Neural progenitor cell (in vitro differentiated cells): ENCODE data around the gene SAMD10. TPM values are rescaled to one million over a fixed set of nuclear protein-coding genes. Genes with fewer than 3 reads are reported as not detected.

Experiments
- DNase-seq: peaks from one replicate; pipeline ENCODE4 v3.0.0-alpha.2; 2016; ENCODE audit warnings: low spot score
- H2AFZ ChIP-seq: fragments of 200-600 bp; sonication (generic); replicated peaks from 2 replicates; pipeline ENCODE4 v1.6.1; 2016; ENCODE audit warnings: antibody characterized with exemption
- H3F3A ChIP-seq: fragments of 200-600 bp; sonication (generic); 2 replicates; pipeline ENCODE4 v1.6.1; 2016; ENCODE audit warnings: antibody characterized with exemption, low read depth
- H3K27ac ChIP-seq: fragments of 200-600 bp; sonication (generic); 2 replicates; pipeline ENCODE4 v1.5.1; 2016; ENCODE audit warnings: mild to moderate bottlenecking
- H3K27me3 ChIP-seq: fragments of 200-600 bp; sonication (generic); 2 replicates; pipeline ENCODE4 v1.6.1; 2016; ENCODE audit warnings: mild to moderate bottlenecking, moderate library complexity
- H3K36me3 ChIP-seq: fragments of 200-600 bp; sonication (generic); 2 replicates; pipeline ENCODE4 v1.5.1; 2016
- H3K4me1 ChIP-seq: fragments of 200-600 bp; sonication (generic); 2 replicates; pipeline ENCODE4 v1.6.1; 2016; ENCODE audit warnings: mixed run types
- H3K4me2 ChIP-seq: fragments of 200-600 bp; sonication (generic); 2 replicates; pipeline ENCODE4 v1.6.1; 2016
- H3K4me3 ChIP-seq: fragments of 200-600 bp; sonication (generic); 2 replicates; pipeline ENCODE4 v1.5.1; 2016
- H3K79me2 ChIP-seq: fragments of 200-600 bp; sonication (generic); 2 replicates; pipeline ENCODE4 v1.6.1; 2016; ENCODE audit warnings: low read depth
- H3K9ac ChIP-seq: fragments of 200-600 bp; sonication (generic); 2 replicates; pipeline ENCODE4 v1.6.1; 2016
- H3K9me3 ChIP-seq: fragments of 200-600 bp; sonication (generic); 2 replicates; pipeline ENCODE4 v1.5.1; 2016; ENCODE audit warnings: low read depth
- H4K20me1 ChIP-seq: fragments of 200-600 bp; sonication (generic); 2 replicates; pipeline ENCODE4 v1.6.1; 2016; ENCODE audit warnings: low read depth
- H3K27ac Mint-ChIP-seq: 3 replicates; pipeline ENCODE4 v1.8.0; 2021; ENCODE audit warnings: mixed read lengths
- H3K27me3 Mint-ChIP-seq: 2 replicates; pipeline ENCODE4 v1.8.0; 2022; ENCODE audit warnings: low read depth, mild to moderate bottlenecking, inconsistent platforms, moderate library complexity, mixed read lengths; ENCODE audit not compliant: insufficient read depth
- H3K36me3 Mint-ChIP-seq: 3 replicates; pipeline ENCODE4 v1.8.0; 2021; ENCODE audit warnings: mixed read lengths
- H3K4me1 Mint-ChIP-seq: 3 replicates; pipeline ENCODE4 v1.8.0; 2021; ENCODE audit warnings: mixed read lengths
- H3K4me3 Mint-ChIP-seq: 3 replicates; pipeline ENCODE4 v1.8.0; 2021; ENCODE audit warnings: mild to moderate bottlenecking, moderate library complexity, mixed read lengths
- H3K9me3 Mint-ChIP-seq: 3 replicates; pipeline ENCODE4 v1.8.0; 2020; ENCODE audit warnings: mixed read lengths
- CTCF ChIP-seq: fragments of 200-600 bp; sonication (generic); IDR thresholded peaks from 2 replicates; pipeline ENCODE4 v1.5.1; 2017; ENCODE audit warnings: antibody characterized with exemption, mild to moderate bottlenecking
- EZH2 ChIP-seq: fragments of 200-600 bp; sonication (generic); IDR thresholded peaks from 2 replicates; pipeline ENCODE4 v1.6.1; 2017; ENCODE audit warnings: antibody characterized with exemption, mild to moderate bottlenecking, moderate library complexity
- EZH2phosphoT487 ChIP-seq: fragments of 200-600 bp; sonication (generic); IDR thresholded peaks from 2 replicates; pipeline ENCODE4 v1.6.1; 2017; ENCODE audit warnings: antibody characterized with exemption
- total RNA-seq: library from RNA; depleted of rRNA; stranded (reverse); fragments of >200 nt; gene quantifications from 2 replicates; pipeline ENCODE4 v1.2.3, GENCODE V29; 2015; ENCODE audit warnings: low replicate concordance

The SAMD10 gene
- total RNA-seq, 1 donor from 2014 or later = 0.19 TPM

- Histone ChIP-seq H3K79me2 (peaks cover 35% of the 10 kb centered on the region), H3K9me3 (no peaks in the 10 kb centered on the region), H3K27me3 (peaks cover 9% of the 10 kb centered on the region), H3K27ac (peak within 1 kb of the TSS; percentile 94), H3K36me3 (no peaks in the 10 kb centered on the region), H4K20me1 (peaks cover 25% of the 10 kb centered on the region), H3K4me1 (peaks cover 18% of the 10 kb centered on the region), H3K4me2 (peak within 1 kb of the TSS; percentile 98), H3F3A (peaks cover 44% of the 10 kb centered on the region), H3K9ac (peak within 1 kb of the TSS; percentile 77), H2AFZ (peak within 1 kb of the TSS; percentile 89), H3K4me3 (peak within 1 kb of the TSS; percentile 86)
- Mint-ChIP-seq H3K27me3 (peaks cover 11% of the 10 kb centered on the region), H3K9me3 (no peaks in the 10 kb centered on the region), H3K27ac (peak within 1 kb of the TSS; percentile 46), H3K36me3 (peaks cover 19% of the 10 kb centered on the region), H3K4me1 (peaks cover 32% of the 10 kb centered on the region), H3K4me3 (peak within 1 kb of the TSS; percentile 95)
- DNase-seq = peak; percentile 99
- TF ChIP-seq EZH2 = no peak
- peak; percentile 87 for TF ChIP-seq CTCF
Observed at GRCh38 chr20:63980806-63981728, 1.6 kb upstream of the SAMD10 start, which contains the start of gene PRPF6. Gene PRPF6 (plus strand): TSS chr20:63981132. CDS start chr20:63981246, 114 bp downstream.

GRCh38 chr20:63980317-63980805 lies 919 bp upstream of the SAMD10 start:
- peak overlapping the region; percentile 96 for H3K4me2 ChIP-seq
- H3K4me1 ChIP-seq = peaks cover 18% of the 10 kb centered on the region
- peaks cover 14% of the 10 kb centered on the region for H3K36me3 Mint-ChIP-seq
- H4K20me1 ChIP-seq = peaks cover 25% of the 10 kb centered on the region
- peaks cover 44% of the 10 kb centered on the region for H3F3A ChIP-seq
- H3K27ac ChIP-seq = no peak overlapping the region
- no peaks in the 10 kb centered on the region for H3K9me3 Mint-ChIP-seq
- peaks cover 9% of the 10 kb centered on the region for H3K27me3 ChIP-seq
- TF ChIP-seq EZH2 (no peak), CTCF (no peak), EZH2phosphoT487 (no peak)
- peak overlapping the region; percentile 95 for H3K4me3 Mint-ChIP-seq
- H3K36me3 ChIP-seq = no peaks in the 10 kb centered on the region
- peak overlapping the region; percentile 46 for H3K27ac Mint-ChIP-seq
- peaks cover 35% of the 10 kb centered on the region for H3K79me2 ChIP-seq
- peak overlapping the region; percentile 86 for H3K4me3 ChIP-seq
- no peak for DNase-seq
- H3K27me3 Mint-ChIP-seq = peaks cover 11% of the 10 kb centered on the region
- peaks cover 32% of the 10 kb centered on the region for H3K4me1 Mint-ChIP-seq
- H2AFZ ChIP-seq = no peak overlapping the region
- no peaks in the 10 kb centered on the region for H3K9me3 ChIP-seq
- H3K9ac ChIP-seq = no peak overlapping the region

- Histone ChIP-seq H3F3A (peaks cover 44% of the 10 kb centered on the region), H3K4me3 (peak overlapping the region; percentile 83), H3K27me3 (peaks cover 9% of the 10 kb centered on the region), H3K9ac (no peak overlapping the region), H2AFZ (peak overlapping the region; percentile 96), H4K20me1 (peaks cover 19% of the 10 kb centered on the region), H3K9me3 (no peaks in the 10 kb centered on the region), H3K4me1 (peaks cover 18% of the 10 kb centered on the region), H3K27ac (no peak overlapping the region), H3K79me2 (peaks cover 27% of the 10 kb centered on the region), H3K4me2 (peak overlapping the region; percentile 96), H3K36me3 (no peaks in the 10 kb centered on the region)
- H3K27me3 Mint-ChIP-seq = peaks cover 11% of the 10 kb centered on the region
- no peaks in the 10 kb centered on the region for H3K9me3 Mint-ChIP-seq
- H3K27ac Mint-ChIP-seq = no peak overlapping the region
- H3K4me3 Mint-ChIP-seq = peak overlapping the region; percentile 79
- peaks cover 32% of the 10 kb centered on the region for H3K4me1 Mint-ChIP-seq
- peak; percentile 45 for DNase-seq
- H3K36me3 Mint-ChIP-seq = peaks cover 11% of the 10 kb centered on the region
- TF ChIP-seq EZH2phosphoT487 = no peak
- TF ChIP-seq EZH2 = no peak
- TF ChIP-seq CTCF = no peak
Observed at GRCh38 chr20:63979229-63979556, 249 bp downstream of the SAMD10 start.
